Colonic mucosa (tissue), 4 donors: ENCODE data around the gene RASEF. TPM values are rescaled to one million over a fixed set of nuclear protein-coding genes. Genes with fewer than 3 reads are reported as not detected.

ENCODE experiments used
- DNase-seq: peaks from one replicate; pipeline ENCODE4 v3.0.0-alpha.2; 2020
- H3K27ac ChIP-seq: fragments of 200-600 bp; one replicate; pipeline ENCODE4 v1.8.0; 2021
- H3K27me3 ChIP-seq: fragments of 200-600 bp; one replicate; pipeline ENCODE4 v1.8.0; 2021
- H3K36me3 ChIP-seq: fragments of 200-600 bp; one replicate; pipeline ENCODE4 v1.8.0; 2021
- H3K4me1 ChIP-seq: fragments of 200-600 bp; one replicate; pipeline ENCODE4 v1.8.0; 2021; ENCODE audit warnings: mild to moderate bottlenecking
- H3K4me3 ChIP-seq: fragments of 200-600 bp; one replicate; pipeline ENCODE4 v1.8.0; 2021
- H3K9ac ChIP-seq, 2 donors: one replicate each; pipeline ENCODE4 v1.7.0; 2013; ENCODE audit warnings: control low read depth in 2 of 2, low read depth in 2 of 2, low read length in 2 of 2
- H3K9me3 ChIP-seq: fragments of 200-600 bp; one replicate; pipeline ENCODE4 v1.8.0; 2021
- intact Hi-C: fragments of 100-400 bp; cut with DNase I; formaldehyde crosslinking; loops from one replicate; pipeline ENCODE4 v1.14.1; 2022
- total RNA-seq, 2 donors: library from RNA; stranded (reverse); fragmentation: NEBNext Ultra II Directional in 1 of 2; extraction: Animal tissue kit (Norgen Biotek cat#: 25700) in 1 of 2; gene quantifications; one replicate each; pipeline ENCODE4 v1.2.1, GENCODE V29; 2021
- TF ChIP-seq, protein P1 (sequence below): fragments of 200-600 bp; IDR thresholded peaks from one replicate; pipeline ENCODE4 v1.8.0; 2022; ENCODE audit warnings: antibody characterized with exemption, mild to moderate bottlenecking
- donor health status: healthy.
- donor health status: DM: no; HTN: no; CAD: no.
- donor health status: DM: no; HTN: no; CAD: no.

RASEF gene
- total RNA-seq, 2 donors from 2014 or later: 36.8 to 38.9 TPM

DNA sequence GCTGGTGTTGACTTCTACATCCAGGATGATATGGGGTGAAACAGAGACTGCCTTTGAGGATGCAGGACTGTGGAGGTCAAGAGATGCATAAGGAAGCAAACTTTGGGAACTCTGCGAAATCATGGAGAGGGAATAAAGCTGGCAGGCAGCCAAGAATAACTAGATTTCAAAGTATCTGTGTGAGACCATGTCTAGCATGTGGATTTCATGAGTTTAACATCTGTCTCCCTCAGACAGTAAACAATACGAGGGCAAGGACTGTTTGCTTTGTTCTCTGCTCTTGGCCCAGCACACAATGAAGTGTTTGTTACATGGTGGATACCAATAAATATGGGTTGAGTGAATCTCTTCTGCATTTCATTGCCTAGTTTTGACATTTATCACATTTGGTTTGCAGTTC lies 71.3 kb downstream of the RASEF start:
- H3K9ac ChIP-seq: no peak overlapping the region
- peaks cover 6% of the 10 kb centered on the region for H3K4me1 ChIP-seq
- H3K4me3 ChIP-seq: no peak overlapping the region
- intact Hi-C loops: no loop called here
- H3K27me3 ChIP-seq: no peaks in the 10 kb centered on the region
- no peak overlapping the region for H3K27ac ChIP-seq
- DNase-seq: no peak
- TF ChIP-seq, protein P1, sequence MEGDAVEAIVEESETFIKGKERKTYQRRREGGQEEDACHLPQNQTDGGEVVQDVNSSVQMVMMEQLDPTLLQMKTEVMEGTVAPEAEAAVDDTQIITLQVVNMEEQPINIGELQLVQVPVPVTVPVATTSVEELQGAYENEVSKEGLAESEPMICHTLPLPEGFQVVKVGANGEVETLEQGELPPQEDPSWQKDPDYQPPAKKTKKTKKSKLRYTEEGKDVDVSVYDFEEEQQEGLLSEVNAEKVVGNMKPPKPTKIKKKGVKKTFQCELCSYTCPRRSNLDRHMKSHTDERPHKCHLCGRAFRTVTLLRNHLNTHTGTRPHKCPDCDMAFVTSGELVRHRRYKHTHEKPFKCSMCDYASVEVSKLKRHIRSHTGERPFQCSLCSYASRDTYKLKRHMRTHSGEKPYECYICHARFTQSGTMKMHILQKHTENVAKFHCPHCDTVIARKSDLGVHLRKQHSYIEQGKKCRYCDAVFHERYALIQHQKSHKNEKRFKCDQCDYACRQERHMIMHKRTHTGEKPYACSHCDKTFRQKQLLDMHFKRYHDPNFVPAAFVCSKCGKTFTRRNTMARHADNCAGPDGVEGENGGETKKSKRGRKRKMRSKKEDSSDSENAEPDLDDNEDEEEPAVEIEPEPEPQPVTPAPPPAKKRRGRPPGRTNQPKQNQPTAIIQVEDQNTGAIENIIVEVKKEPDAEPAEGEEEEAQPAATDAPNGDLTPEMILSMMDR: no peak
- H3K9me3 ChIP-seq: no peaks in the 10 kb centered on the region
- no peaks in the 10 kb centered on the region for H3K36me3 ChIP-seq

DNA sequence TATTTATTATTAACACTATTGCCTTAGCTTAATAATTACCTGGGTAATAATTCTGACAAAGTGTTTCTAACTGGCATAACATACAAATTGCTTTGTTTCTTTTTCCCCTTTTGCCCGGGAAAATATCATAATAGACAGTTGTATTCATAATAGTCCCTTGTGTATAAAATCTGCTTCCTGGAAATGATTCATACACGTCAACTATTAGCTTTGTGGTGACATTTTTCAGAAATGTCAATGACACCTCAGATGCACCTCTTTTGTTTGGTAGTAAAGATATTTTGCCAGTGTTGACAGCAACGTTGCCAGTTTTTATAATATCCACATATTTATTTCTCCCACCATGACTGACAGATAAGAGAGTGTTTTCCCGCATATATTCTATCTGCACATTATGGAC lies 73.0 kb downstream of the RASEF start:
- Histone ChIP-seq H3K27me3 (no peaks in the 10 kb centered on the region), H3K36me3 (no peaks in the 10 kb centered on the region), H3K4me1 (peaks cover 6% of the 10 kb centered on the region), H3K9ac (no peak overlapping the region), H3K4me3 (no peak overlapping the region), H3K27ac (no peak overlapping the region), H3K9me3 (no peaks in the 10 kb centered on the region)
- TF ChIP-seq, protein P1: no peak
- DNase-seq: no peak
- intact Hi-C loops: no loop called here

DNA sequence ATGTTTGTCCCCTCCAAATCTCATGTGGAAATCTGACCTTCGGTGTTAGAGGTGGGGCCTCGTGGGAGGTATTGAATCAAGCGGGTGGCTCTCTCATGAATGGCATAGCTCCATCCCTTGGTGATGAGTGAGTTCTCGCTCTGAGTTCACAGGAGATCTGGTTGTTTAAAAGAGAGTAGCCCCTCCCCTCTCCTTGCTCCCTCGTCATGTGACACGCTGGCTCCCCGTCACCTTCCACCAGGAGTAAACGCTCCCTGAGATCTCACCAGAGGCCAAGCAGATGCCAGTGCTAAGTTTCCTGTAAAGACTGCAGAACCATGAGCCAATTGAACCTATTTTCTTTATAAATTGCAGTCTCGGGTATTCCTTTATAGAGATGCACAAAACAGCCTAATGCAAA lies 74.5 kb downstream of the RASEF start:
- Histone ChIP-seq H3K4me3 (no peak overlapping the region), H3K27me3 (no peaks in the 10 kb centered on the region), H3K27ac (no peak overlapping the region), H3K36me3 (no peaks in the 10 kb centered on the region), H3K9ac (no peak overlapping the region), H3K4me1 (peaks cover 6% of the 10 kb centered on the region), H3K9me3 (no peaks in the 10 kb centered on the region)
- no peak for DNase-seq
- TF ChIP-seq, protein P1: no peak
- intact Hi-C loops: no loop called here

DNA sequence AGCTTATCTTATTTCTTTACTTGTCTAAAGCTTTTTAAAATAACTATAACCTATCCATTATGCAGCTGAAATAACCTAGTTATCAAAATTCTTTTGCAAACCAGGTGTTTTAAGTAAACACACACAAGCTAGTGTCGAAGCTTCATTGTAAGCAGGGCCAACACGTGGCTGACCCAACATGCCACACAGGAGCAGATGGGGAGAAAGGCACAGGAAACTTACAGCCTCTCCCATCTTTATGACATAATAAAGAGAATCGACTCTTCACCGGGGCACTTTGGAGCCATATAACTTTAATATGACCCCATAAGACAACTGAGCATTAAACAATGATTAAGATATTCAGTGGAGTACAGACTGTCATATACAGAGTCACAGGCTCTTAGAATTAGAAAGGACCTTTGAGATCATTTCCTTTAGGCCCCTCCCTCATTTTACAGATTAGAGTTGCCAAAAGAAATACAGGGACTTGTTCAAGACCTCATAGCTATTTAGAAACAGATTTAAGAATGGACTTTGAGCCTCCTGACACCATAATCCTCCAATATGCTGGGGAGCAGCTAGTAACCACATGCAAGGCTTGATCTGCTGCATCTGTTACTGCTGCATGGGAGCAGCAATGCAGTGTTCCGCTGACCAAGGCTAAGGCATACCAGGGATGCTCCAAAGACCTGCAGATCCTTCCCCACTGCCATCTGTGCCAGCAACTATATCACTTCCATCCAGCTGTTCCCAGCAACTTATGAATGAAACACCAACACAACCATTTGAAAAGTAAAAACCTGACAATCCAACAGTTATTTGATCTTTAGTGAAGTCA lies 75.4 kb downstream of the RASEF start:
- Histone ChIP-seq H3K27me3 (no peaks in the 10 kb centered on the region), H3K4me1 (peaks cover 6% of the 10 kb centered on the region), H3K9ac (no peak overlapping the region), H3K9me3 (no peaks in the 10 kb centered on the region), H3K4me3 (no peak overlapping the region), H3K36me3 (no peaks in the 10 kb centered on the region), H3K27ac (peak overlapping the region; percentile 38)
- intact Hi-C loops: no loop called here
- TF ChIP-seq, protein P1: no peak
- peak; percentile 74 for DNase-seq

DNA sequence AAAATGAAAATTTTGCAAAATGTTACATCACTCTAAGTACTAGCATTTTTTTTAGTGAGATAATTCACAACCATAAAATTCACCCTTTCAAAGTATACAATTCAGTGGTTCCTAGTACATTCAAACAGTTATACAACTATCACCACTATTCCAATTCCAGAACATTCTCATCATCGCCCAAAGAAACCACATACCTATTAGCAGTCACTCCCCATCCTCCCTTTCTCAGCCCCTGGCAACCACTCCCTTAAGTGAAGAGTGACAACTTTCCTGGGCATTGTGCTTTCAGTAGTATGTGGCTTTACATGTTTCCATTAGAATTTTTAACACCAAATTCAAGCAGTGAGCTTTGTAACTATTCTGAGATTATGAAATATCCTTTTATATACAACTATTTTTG lies 81.4 kb downstream of the RASEF start:
- no peaks in the 10 kb centered on the region for H3K36me3 ChIP-seq
- intact Hi-C loops: no loop called here
- H3K4me3 ChIP-seq: no peak overlapping the region
- DNase-seq: no peak
- H3K4me1 ChIP-seq: no peaks in the 10 kb centered on the region
- TF ChIP-seq, protein P1: no peak
- H3K9ac ChIP-seq: no peak overlapping the region
- no peaks in the 10 kb centered on the region for H3K9me3 ChIP-seq
- no peak overlapping the region for H3K27ac ChIP-seq
- H3K27me3 ChIP-seq: no peaks in the 10 kb centered on the region
